SK-MEL-5 (cell line): ENCODE results near the gene NCDN. TPM values are rescaled to one million over a fixed set of nuclear protein-coding genes. Genes with fewer than 3 reads are reported as not detected.

ENCODE experiments used
- DNase-seq: peaks from one replicate; pipeline ENCODE4 v3.0.0-alpha.2; 2016; ENCODE audit warnings: low read depth, low spot score
- in situ Hi-C: cut with HindIII; loops from 2 replicates; pipeline ENCODE4 v1.10.0; 2016; ENCODE audit warnings: low sequenced_read_pairs, high pct_unique_total_duplicates, low pct_unique_long_range_greater_than_20kb
- total RNA-seq: library from RNA; depleted of rRNA; stranded (reverse); fragments of >200 nt; shearing (Covaris generic); gene quantifications from 2 replicates; pipeline ENCODE4 v1.2.3, GENCODE V29; 2014; rRNA removed

The NCDN gene
- total RNA-seq, 1 experiment from 2014 or later, result 13.4 TPM

DNA sequence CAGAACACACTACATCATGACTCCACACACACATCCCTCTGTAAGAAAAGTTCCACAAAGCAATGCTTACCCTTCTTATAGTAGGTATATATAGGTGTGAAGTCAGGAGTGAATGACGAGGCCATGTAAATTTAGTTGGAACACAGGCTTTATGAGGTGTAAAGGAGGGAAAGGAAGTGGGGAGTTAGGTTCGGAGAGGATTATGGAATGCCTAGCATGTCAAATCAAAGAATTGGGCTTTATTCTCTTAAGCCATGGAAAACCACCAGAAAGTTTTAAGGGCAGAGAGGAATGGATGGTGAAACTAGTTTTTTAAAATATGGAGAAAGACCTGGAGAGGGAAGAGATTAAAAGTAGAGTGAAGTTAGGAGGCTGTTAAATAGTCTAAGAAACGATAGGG is 41.8 kb downstream of the NCDN start:
- peak; percentile 48 for DNase-seq

DNA sequence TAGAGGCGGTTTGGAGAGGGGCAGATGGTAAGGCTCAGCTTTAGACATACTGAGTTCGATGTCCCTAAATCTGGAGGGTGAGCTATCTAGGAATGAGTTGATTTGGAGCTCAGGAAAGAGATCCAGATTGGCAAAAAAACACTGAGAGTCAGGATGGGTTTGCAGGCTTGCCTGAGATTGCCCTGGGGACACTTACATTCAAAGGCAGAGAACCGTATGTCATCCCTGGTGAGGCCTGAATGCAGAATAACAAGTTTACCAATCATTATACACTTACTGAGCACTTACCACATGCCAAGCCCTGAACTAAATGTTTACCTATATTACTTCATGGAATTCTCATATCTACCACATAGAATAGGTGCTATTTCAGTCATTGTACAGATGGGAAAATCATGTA is 43.0 kb downstream of the NCDN start:
- in situ Hi-C loops, result no loop called here
- no peak for DNase-seq

More for the DNA sequence above, 41.8 kb downstream of the NCDN start:
- in situ Hi-C loops, result no loop called here

DNA sequence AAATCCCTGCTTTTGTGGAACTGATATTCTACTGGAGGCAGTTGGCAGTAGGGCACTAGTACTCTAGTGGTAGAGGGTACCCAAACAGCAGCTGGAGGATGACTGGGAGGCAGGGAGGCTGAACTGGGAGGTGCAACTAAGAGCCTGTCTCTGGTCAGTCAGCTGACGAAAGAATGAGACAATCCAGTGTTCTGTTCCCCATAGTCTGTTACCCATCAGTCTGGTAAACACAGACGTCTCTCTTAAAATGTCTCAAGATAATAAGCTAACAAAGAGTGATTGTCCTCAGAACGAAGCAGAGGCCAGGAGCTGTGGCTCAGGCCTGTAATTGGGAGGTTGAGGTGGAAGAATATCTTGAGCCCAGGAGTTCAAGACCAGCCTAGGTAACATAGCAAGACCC is 45.9 kb downstream of the NCDN start:
- peak; percentile 95 for DNase-seq
- in situ Hi-C loops, result no loop called here

DNA sequence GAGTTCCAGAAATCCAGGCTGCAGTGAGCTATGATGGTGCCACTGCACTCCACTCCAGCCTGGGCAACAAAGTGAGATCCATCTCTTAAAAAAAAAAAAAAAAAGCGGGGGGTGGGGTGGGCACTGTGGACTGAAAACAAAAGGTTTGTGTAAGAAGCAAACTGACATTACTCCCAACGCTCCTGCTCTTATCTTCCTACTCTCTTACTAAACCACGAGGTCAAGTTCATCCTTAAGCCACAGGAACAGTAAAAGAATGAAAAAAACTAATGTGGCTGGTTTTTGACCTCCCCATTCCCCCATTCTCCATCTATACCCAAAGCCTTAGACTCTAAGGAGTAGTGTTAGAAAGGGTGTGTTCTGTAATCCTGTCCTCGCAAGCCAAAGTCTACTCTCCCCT is 46.3 kb downstream of the NCDN start:
- in situ Hi-C loops, result no loop called here

DNA sequence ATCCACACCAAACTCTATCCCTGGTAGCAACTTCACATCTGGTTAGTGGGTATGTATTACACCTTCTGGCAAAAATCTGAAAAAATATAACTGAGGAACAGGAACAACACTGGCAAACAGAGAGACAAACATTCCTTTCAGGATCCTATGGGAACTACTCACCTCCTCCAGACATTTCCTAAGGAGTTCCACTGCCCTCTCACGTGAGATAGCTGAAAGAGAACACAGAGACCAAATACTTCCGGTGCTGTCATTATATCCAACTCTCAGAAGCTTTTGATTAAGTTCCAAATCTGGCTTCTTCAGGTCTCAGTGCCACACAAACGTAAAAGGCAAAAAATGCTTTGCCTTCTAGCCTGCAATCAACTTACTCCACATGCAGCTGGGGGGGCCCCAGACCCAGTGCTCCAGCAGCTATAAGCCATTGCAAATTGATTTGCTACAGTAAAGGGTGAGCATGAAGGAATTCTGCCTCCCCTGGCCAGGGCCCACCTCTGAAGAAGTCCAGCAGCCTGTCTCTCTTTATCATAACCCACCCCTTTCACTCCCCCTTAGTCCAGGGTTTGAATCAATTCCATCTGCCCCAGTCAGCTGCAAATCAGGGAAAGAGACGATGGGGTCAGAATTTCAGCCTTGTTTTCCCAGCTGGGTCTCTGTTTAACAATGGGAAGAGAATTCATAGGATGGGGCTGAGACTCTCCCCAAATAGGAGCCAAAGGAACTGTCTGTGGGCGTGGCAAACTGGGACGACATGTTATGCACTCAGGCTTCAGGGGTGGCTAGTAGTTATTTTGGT is 47.7 kb downstream of the NCDN start:
- in situ Hi-C loops, result no loop called here
- DNase-seq, result peak; percentile 61

More for the DNA sequence above, 46.3 kb downstream of the NCDN start:
- DNase-seq, result peak; percentile 10

DNA sequence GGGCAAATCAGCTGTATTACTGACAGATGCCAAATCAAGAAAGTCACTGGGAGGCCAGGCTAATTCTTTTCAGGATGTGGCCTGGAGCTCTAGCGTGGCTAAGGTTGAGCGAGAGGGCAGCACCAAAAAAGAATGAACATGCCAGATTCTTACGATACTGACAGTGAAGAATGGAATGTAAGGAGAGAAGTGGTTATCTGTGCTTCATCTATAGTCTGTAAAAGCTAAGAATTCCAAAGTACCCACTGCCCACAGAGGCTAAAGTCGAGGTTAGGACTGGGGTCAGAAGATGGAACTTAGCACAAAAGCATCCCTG is 48.2 kb downstream of the NCDN start:
- in situ Hi-C loops, result no loop called here
- DNase-seq, result peak; percentile 34

DNA sequence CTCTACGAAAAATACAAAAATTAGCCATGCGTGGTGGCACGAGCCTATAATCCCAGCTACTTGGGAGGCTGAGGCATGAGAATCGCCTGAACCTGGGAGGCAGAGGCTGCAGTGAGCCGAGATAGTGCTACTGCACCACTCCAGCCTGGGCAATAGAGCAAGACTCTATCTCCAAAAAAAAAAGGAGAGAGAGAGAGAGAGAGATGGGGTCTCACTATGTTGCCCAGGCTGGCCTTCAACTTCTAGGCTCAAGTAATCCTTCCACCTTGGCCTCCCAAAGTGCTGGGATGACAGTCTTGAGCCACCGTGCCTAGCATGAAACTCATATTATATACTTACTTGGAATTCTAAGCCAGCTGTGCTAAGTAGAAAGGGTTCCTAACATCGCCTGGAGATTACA is 54.1 kb downstream of the NCDN start:
- in situ Hi-C loops, result no loop called here
- no peak for DNase-seq

DNA sequence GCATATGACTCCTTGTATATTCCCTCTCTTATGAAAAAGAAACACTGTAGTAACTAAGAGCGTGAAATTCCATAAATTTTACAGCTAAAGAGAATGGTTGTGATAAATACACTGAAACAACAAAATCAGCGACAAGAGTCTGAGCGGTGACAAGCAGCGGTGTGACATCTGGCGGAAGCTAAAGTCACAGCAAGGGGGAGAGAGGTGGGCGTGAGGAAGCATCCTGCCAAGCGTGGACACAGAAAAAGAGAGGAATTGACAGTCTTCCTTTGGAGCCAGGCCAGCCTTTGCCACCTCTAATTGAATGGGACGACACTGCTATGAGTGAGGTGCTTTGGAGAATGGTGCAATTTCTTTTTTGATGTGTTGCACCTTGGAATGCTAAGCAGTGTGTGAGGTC is 57.8 kb downstream of the NCDN start:
- DNase-seq, result no peak
- in situ Hi-C loops, result no loop called here

Other genes with a start within 250 kb of the NCDN start
- 43.8 and 53.4 TPM in 2 replicates for gene KIAA0319L, start 396 bp upstream of the NCDN start, total RNA-seq
- gene TFAP2E, start 15.5 kb downstream of the NCDN start, total RNA-seq, result 1.3 TPM in 2 replicates
- gene PSMB2, start 83.7 kb downstream of the NCDN start, total RNA-seq, result 28.3 and 33.7 TPM in 2 replicates
- 20.9 and 21.4 TPM in 2 replicates for gene C1orf216, start 161.1 kb downstream of the NCDN start, total RNA-seq
- 12.5 and 14.3 TPM in 2 replicates for gene CLSPN, start 212.2 kb downstream of the NCDN start, total RNA-seq